Placental pericyte (primary cell): ENCODE measurements around the gene TMEM14B. TPM values are rescaled to one million over a fixed set of nuclear protein-coding genes. Genes with fewer than 3 reads are reported as not detected.

Source experiments
- small RNA-seq: library from RNA; depleted of rRNA; stranded (forward); fragments of <200 nt; gene quantifications from one replicate; pipeline ENCODE3, GENCODE V24; 2012; ENCODE audit warnings: low replicate concordance
- total RNA-seq: library from RNA; depleted of rRNA; stranded (reverse); fragments of >200 nt; gene quantifications from 2 replicates; pipeline ENCODE4 v1.2.3, GENCODE V29; 2012

TMEM14B gene
- 43.3 and 49.0 TPM in 2 replicates for total RNA-seq

DNA sequence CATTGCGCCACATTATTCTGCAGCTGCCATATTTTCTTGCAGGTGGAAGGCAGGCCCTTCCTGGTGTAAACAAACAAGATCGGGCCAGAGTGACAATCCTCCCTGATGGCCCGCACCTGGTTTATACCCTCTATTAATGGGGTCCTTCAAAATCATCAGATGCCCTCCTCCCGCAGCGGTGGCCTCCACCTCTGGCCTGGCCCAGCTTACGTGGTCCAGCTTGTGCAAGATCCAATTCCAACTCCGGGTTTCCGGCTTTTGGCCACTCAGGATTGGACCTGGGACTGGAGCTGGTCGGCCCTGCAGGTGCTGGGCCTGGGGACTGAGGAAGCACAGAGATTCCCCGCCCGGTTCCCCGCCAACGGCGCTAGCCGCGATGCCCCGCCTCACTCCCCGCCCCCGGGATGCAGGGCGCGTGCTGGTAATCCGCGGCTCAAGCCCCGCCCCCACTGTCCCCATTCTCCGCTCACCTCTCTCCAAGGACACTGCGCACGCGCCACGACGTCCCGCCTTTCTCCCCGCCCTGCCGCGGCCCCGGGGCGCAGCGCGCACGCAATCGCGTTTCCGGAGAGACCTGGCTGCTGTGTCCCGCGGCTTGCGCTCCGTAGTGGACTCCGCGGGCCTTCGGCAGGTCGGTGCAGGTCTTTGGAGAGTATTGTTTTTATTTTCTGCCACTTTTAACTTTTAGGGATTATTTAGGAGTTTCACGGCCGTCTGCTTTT lies at the start of gene TMEM14B:
TSS of gene TMEM14B (plus strand) at position 555 of the 722 bp plus-strand sequence. CDS start 1,441 bp downstream, outside the sequence.

DNA sequence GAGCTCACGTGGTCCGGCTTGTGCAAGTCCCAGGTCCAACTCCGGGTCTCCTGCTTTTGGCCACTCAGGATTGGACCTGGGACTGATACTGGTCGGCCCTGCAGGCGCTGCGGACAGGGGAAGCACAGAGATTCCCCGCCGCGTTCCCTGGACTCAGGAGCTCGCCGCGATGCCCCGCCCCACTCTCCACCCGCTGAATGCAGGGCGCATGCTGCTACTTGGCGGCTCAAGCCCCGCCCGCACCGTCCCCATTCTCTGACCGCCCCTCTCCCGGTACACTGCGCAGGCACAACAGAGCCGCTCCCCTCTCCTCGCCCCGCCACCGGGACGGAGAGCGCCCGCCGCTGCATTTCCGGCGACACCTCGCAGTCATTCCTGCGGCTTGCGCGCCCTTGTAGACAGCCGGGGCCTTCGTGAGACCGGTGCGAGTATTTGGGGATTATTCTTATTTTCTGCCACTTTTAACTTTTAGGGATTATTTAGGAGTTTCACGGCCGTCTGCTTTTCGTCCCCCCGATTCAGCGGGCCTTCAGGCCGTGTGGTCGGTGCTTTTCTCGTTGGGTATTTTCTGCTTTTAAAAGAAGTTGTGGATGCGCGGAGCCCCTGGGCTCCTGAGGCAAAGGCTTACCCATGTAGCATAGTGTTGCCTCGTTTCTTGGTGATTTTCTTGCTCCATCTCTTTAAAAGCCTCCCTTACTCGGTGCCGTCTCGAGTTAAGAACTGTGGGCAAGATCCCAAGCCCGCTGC lies 24.6 kb upstream of the TMEM14B start, which contains the start of gene TMEM14C:
TSS of gene TMEM14C (plus strand) at position 251 of the 747 bp plus-strand sequence. CDS start 1,544 bp downstream, outside the sequence.

Small RNAs within 50 kb of the gene (small RNA-seq; reads per million reads assigned to genes)
- gene RNA5SP203 = 0.23 reads per million

Other genes starting within 250 kb of the TMEM14B start
- 0.43 TPM in 1 of 2 replicates, not detected in the other for gene GCNT2, start 226.5 kb upstream of the TMEM14B start, total RNA-seq
- not detected in 2 replicates for gene C6orf52, start 53.2 kb upstream of the TMEM14B start, total RNA-seq
- 14.2 and 22.6 TPM in 2 replicates for gene PAK1IP1, start 52.8 kb upstream of the TMEM14B start, total RNA-seq
- 90.2 and 104 TPM in 2 replicates for gene TMEM14C, start 24.7 kb upstream of the TMEM14B start, total RNA-seq
- not detected in 2 replicates for gene MAK, start 90.7 kb downstream of the TMEM14B start, total RNA-seq
- not detected in 2 replicates for gene GCM2, start 134.2 kb downstream of the TMEM14B start, total RNA-seq
- 0.22 TPM in 1 of 2 replicates, not detected in the other for gene SYCP2L, start 139.2 kb downstream of the TMEM14B start, total RNA-seq